Astrocyte of the cerebellum (primary cell): Measurements from ENCODE around the gene BMP2K.

Experiments used
- DNase-seq: peaks from one replicate; pipeline ENCODE4 v3.0.0-alpha.2; 2011; ENCODE audit warnings: low read depth
- H3K4me3 ChIP-seq: 2 replicates; pipeline ENCODE4 v1.5.1; 2011; ENCODE audit warnings: mild to moderate bottlenecking, low read depth, low read length, moderate library complexity
- CTCF ChIP-seq: IDR thresholded peaks from 2 replicates; pipeline ENCODE4 v1.5.1; 2012; ENCODE audit warnings: low read length, low read depth, moderate library complexity, mild to moderate bottlenecking; ENCODE audit errors: missing control alignments
- in situ Hi-C: cut with HindIII; loops from 2 replicates; pipeline ENCODE4 v1.10.0; 2017; ENCODE audit warnings: low sequenced_read_pairs

Gene BMP2K

GRCh38 chr4:78845472-78845871, 69.3 kb downstream of the BMP2K start:
- no peak for DNase-seq
- no peak for TF ChIP-seq CTCF
- in situ Hi-C loops: no loop called here
- H3K4me3 ChIP-seq: no peak overlapping the region

- DNase-seq: no peak
- H3K4me3 ChIP-seq: no peak overlapping the region
- TF ChIP-seq CTCF: no peak
- in situ Hi-C loops: no loop called here
Measured at GRCh38 chr4:78846258-78846657, 70.1 kb downstream of the BMP2K start.

GRCh38 chr4:78862314-78862737, 86.2 kb downstream of the BMP2K start:
- no peak overlapping the region for H3K4me3 ChIP-seq
- no peak for DNase-seq
- in situ Hi-C loops: loop anchor here (10.0 kb wide), 1 partner anchor 238 kb away; no protein-coding TSS in a partner anchor
- no peak for TF ChIP-seq CTCF

DNA sequence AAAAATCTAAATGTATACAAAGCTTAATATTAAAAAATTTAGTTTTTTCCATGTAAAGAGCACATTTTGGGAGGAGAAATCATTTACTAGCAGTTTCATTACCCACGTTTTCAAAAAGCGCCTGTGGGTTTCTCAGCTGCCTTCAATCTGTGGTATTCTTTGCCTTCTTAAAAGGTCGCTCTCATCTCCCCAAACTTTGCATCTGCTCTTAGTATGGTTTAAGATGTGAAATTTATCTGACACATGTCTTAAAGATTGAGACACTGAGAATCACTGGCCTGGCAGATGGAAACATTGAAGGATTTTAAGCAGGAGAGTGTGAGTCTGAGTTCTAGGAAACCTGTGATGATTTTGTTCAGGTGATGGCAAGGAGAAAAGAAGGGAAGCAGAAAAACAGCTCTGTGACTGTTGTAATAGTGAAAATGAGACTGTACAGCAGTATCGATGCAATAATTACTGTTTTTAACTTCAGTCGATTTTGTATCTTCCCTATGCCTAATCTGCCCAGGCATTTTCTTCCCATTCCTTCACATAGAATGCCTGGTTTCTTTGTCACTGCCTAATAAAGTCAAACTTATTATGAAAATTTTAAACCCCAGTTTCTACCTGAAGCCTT, 87.2 kb downstream of the BMP2K start:
- DNase-seq: no peak
- no peak for TF ChIP-seq CTCF
- in situ Hi-C loops: loop anchor here (10.0 kb wide), 1 partner anchor 239 kb away; no protein-coding TSS in a partner anchor
- H3K4me3 ChIP-seq: no peak overlapping the region

GRCh38 chr4:78863991-78864390, 87.8 kb downstream of the BMP2K start:
- in situ Hi-C loops: loop anchor here (10.0 kb wide), 1 partner anchor 239 kb away; no protein-coding TSS in a partner anchor
- DNase-seq: no peak
- TF ChIP-seq CTCF: no peak
- H3K4me3 ChIP-seq: no peak overlapping the region

- TF ChIP-seq CTCF: peak; percentile 51
- DNase-seq: peak; percentile 86
- H3K4me3 ChIP-seq: no peak overlapping the region
- in situ Hi-C loops: loop anchor here (10.0 kb wide), 1 partner anchor 240 kb away; no protein-coding TSS in a partner anchor
Measured at GRCh38 chr4:78864405-78865024, 88.4 kb downstream of the BMP2K start.
